ENCODE results near the gene RXFP4.

RXFP4 gene

DNA sequence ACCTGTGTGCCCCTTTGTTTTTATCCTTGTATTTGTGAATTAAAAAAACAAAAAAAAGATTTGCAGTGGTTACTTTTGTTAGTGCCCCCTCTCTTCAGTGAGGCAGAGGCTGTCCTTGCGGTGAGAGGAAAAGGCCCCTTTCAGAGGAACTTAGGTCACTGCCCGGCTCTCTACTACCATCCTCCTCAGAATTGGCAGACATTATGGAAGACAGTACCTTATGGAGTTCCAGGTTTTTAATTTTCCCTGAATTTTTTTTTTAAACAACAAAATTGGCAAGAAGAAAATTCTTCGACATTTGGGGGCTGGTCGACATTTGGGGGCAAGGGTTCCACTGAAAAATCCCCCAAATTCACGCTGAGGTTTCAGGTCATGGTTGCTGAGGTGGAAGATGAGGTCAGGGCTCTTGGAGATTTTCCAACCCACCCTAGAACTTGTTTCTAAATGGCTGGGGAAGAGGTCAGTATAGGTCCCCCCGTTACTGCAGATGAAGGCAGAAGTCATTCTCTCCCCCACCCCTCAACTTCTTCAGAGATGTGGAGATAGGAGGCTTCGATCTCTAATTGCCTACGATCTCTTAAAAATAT is 5.3 kb downstream of the RXFP4 start:
- H3K4me1 ChIP-seq, result peaks cover 0 to 20% (median 14%) of the 10 kb centered on the region in 4 donors
- H3K27ac ChIP-seq, result peak overlapping the region in 1 of 2 donors; percentile 35
- peaks cover 52 to 61% (median 55%) of the 10 kb centered on the region in 3 donors for H3K36me3 ChIP-seq
- H3K27me3 ChIP-seq, result no peaks in the 10 kb centered on the region
- H3K4me3 ChIP-seq, result no peak overlapping the region
- DNase-seq, result no peak
- TF ChIP-seq, protein P1, sequence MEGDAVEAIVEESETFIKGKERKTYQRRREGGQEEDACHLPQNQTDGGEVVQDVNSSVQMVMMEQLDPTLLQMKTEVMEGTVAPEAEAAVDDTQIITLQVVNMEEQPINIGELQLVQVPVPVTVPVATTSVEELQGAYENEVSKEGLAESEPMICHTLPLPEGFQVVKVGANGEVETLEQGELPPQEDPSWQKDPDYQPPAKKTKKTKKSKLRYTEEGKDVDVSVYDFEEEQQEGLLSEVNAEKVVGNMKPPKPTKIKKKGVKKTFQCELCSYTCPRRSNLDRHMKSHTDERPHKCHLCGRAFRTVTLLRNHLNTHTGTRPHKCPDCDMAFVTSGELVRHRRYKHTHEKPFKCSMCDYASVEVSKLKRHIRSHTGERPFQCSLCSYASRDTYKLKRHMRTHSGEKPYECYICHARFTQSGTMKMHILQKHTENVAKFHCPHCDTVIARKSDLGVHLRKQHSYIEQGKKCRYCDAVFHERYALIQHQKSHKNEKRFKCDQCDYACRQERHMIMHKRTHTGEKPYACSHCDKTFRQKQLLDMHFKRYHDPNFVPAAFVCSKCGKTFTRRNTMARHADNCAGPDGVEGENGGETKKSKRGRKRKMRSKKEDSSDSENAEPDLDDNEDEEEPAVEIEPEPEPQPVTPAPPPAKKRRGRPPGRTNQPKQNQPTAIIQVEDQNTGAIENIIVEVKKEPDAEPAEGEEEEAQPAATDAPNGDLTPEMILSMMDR (IDR thresholded peaks at IDR 0.05), result no peak
- no peaks in the 10 kb centered on the region for H3K9me3 ChIP-seq
- intact Hi-C loops (cut with DNase I; ENCODE audit: low total_unique reads), result no loop called here

DNA sequence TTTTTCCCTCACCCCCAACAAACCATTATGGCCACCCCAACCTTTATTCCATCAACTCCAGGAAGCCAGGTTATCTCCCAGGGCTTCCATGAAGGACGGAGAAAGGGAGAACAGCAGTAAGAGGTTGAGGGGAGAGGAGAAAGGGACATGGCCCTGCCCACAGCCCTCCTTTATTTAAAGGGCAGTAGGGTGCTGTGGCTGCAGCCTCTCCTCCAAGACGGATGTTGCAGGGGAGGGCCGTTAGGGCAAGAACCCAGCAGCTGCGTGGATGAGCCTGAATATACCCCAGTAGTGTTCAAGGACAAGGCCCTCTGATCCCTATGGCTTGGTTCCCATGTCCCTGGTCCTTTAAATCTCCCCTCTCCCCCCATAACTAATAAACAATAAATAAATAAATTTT is 5.9 kb downstream of the RXFP4 start:
- Histone ChIP-seq H3K27me3 (no peaks in the 10 kb centered on the region), H3K27ac (no peak overlapping the region), H3K4me1 (peaks cover 0 to 14% (median 8%) of the 10 kb centered on the region in 4 donors), H3K9me3 (no peaks in the 10 kb centered on the region), H3K4me3 (no peak overlapping the region), H3K36me3 (peaks cover 58 to 67% (median 60%) of the 10 kb centered on the region in 3 donors)
- no peak for DNase-seq
- TF ChIP-seq, protein P1 (IDR thresholded peaks at IDR 0.05), result no peak
- intact Hi-C loops (cut with DNase I; ENCODE audit: low total_unique reads), result no loop called here

DNA sequence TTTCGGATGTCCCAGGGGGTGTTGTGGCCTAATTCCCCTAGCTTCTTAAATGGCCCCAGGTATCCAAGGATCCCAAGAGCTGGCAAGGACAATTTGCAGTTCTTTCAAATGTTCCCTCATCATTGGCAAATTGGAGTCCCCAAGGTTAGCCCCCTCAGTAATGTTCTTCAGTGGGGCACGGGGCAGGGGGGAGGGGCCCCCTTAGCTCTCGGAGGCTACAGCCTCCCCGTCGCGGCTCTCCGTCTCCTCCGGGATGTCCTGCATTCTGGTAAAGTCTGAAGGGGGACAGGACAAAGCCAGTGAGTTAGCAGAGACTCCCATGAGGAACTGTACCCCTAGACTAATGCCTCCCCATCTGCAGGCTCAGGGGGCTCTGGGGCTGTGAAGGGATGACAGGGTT is 6.3 kb downstream of the RXFP4 start:
- H3K27me3 ChIP-seq, result no peaks in the 10 kb centered on the region
- H3K4me1 ChIP-seq, result peaks cover 0 to 10% (median 6%) of the 10 kb centered on the region in 4 donors
- H3K4me3 ChIP-seq, result no peak overlapping the region
- H3K36me3 ChIP-seq, result peaks cover 62 to 71% (median 65%) of the 10 kb centered on the region in 3 donors
- no peaks in the 10 kb centered on the region for H3K9me3 ChIP-seq
- TF ChIP-seq, protein P1 (IDR thresholded peaks at IDR 0.05), result no peak
- DNase-seq, result no peak
- intact Hi-C loops (cut with DNase I; ENCODE audit: low total_unique reads), result no loop called here
- H3K27ac ChIP-seq, result no peak overlapping the region

DNA sequence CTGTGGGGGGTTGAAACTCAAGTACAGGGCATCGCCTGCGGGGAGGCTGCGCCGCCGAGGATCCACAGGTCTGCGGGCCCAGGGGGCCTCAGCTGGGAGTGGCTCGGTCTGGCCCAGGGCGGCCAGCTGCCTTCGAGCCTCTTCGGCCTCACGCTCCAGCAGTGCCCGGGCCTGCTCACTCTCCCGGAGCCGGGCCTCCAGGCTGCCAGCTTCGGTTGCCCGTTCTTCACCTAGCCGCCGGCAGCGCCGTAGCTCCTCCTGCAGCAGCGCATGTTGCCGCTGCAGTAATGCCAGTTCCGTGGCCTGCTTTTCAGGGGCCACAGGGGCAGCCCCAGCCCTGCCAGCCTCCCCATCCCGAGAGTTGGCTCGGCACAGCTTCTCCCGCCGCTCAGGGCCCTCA is 9.4 kb downstream of the RXFP4 start:
- intact Hi-C loops (cut with DNase I; ENCODE audit: low total_unique reads), result no loop called here
- TF ChIP-seq, protein P1 (IDR thresholded peaks at IDR 0.05), result no peak
- Histone ChIP-seq H3K4me1 (peaks cover 0 to 2% (median 0%) of the 10 kb centered on the region in 4 donors), H3K36me3 (peaks cover 93 to 100% (median 95%) of the 10 kb centered on the region in 3 donors), H3K9me3 (no peaks in the 10 kb centered on the region), H3K27me3 (no peaks in the 10 kb centered on the region), H3K4me3 (no peak overlapping the region), H3K27ac (no peak overlapping the region)
- DNase-seq, result no peak

DNA sequence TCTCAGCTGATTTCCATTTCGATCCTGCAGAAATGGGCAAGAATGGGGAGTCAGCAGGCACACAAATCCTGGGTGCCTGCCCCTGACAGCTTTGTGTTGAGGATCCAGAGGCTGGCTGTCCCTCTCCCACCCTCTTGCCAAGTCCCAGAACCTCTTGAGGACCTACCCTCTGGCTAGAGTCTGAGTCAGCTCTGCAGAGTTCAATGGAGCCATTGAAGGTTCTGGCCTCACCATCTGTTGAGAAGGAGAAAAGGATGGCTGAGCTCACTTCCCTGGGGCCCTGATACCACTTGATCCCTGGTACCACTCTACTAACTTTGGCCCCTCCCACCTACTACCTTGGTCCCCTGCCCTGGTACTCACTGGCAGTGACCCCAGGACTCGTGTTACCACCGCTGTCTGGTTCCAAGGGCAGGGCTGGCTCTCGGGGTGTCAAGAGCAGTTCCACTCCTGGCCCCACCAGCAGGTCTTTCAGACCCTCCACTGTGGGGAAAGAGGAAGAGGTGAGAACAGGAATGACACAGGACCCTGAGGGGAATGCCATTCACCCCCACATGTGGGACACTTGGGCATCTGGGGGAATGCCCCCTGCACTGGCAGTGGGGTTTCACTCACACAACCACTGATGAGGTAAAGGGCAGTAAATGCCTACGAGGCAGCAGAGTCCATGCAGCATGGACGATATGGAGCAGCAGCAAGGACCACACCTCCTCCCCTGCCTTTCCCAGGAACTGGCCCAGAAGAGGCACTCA is 10.5 kb downstream of the RXFP4 start:
- Histone ChIP-seq H3K27me3 (no peaks in the 10 kb centered on the region), H3K36me3 (peaks cover 98 to 100% (median 100%) of the 10 kb centered on the region in 3 donors), H3K9me3 (no peaks in the 10 kb centered on the region), H3K27ac (no peak overlapping the region), H3K4me1 (no peaks in the 10 kb centered on the region), H3K4me3 (no peak overlapping the region)
- TF ChIP-seq, protein P1 (IDR thresholded peaks at IDR 0.05), result no peak
- DNase-seq, result no peak
- intact Hi-C loops (cut with DNase I; ENCODE audit: low total_unique reads), result no loop called here

Data from tibial artery (tissue), 4 donors.